ENCODE results near the gene MORF4L2.
A peak's percentile ranks its signal among the peaks of the same experiment; 100 is the strongest.

The MORF4L2 gene, protein sequence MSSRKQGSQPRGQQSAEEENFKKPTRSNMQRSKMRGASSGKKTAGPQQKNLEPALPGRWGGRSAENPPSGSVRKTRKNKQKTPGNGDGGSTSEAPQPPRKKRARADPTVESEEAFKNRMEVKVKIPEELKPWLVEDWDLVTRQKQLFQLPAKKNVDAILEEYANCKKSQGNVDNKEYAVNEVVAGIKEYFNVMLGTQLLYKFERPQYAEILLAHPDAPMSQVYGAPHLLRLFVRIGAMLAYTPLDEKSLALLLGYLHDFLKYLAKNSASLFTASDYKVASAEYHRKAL

DNA sequence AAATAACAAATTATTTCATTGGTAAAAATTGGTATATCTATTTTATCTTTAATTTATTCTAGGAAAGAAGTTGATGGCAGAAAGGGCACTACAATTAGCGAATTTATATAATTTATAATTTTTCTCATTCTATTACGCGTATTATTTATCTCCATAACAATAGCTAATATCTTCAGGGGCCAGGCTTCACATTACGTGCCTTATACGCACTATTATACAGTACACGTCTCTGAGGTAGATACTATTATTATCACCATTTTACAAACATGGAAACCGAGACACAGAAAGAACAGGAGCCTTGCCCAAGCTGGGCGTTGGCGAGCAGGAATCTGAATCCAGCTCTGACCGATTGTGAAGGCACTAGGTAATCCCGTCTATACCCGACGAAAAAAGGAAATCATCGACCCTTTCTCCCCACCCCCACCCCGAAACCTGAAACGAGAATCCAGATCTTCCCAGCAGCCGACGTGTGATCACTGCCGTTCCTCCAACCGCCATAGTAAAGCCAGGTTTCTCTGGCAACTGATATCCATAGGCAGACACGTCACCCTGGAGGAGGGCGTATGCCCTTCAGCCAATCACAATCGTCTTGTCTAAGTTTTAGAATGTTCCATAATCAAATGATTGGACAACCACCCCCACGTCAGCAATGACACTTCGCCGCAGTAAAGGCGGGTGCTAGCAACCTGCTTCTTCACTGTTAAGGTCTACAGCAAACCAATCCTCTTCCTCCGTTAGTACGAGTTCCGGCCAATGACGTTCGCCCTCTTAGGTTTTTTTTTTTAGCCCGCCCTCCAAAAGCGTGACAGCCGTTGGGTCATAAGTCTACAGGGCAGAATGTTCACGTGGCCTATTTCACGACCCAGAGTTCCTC is at the start of gene MORF4L2:
Gene MORF4L2 (minus strand): TSS at position 501 of the 874 bp plus-strand sequence. CDS start 9,672 bp downstream, outside the sequence.
- H3K36me3 Mint-ChIP-seq: peaks cover 46% of the 10 kb centered on the region
- ATAC-seq (peak; percentile 95), DNase-seq (ENCODE audit: low spot score in 2 of 2) (peak; percentile 50 to 82)
- H3K4me3 Mint-ChIP-seq: no peak within 1 kb of the TSS
- no peaks in the 10 kb centered on the region for H3K9me3 Mint-ChIP-seq
- no peaks in the 10 kb centered on the region for H3K4me1 Mint-ChIP-seq
- no peak within 1 kb of the TSS for H3K27ac Mint-ChIP-seq

DNA sequence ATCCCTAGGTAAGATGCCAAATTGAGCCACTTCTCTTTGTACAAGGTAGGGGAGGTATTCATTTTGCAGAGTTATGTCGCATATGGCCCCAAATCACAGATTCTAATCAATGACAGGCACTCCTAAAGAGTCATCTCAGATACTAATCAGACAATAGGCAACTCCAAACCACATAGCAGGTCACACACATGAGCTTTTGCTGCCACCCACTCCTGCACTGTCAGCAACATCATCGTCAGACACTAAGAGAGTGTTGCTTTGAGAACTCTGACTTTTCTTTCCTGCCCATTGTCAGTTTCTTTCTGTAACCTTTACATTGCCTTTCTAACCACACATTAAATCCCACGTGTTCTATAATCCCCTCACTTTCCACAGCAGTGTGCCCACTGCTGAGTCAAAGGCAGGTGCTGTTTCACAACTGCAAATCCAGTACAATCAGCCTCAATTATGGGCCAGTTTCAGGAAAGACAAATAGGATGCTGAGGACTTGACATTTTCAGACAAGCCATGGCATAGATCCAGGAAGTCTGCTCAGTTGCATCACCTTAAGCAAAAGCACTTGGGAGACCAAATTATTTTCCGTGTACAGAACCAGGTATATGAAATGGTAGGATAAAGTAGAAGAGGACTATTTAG is 47.7 kb upstream of the MORF4L2 start:
- ATAC-seq (peak; percentile 63), DNase-seq (ENCODE audit: low spot score in 2 of 2) (no peak)
- Mint-ChIP-seq H3K9me3 (no peaks in the 10 kb centered on the region), H3K27ac (no peak overlapping the region), H3K4me1 (peaks cover 9% of the 10 kb centered on the region), H3K4me3 (no peak overlapping the region), H3K36me3 (no peaks in the 10 kb centered on the region)

DNA sequence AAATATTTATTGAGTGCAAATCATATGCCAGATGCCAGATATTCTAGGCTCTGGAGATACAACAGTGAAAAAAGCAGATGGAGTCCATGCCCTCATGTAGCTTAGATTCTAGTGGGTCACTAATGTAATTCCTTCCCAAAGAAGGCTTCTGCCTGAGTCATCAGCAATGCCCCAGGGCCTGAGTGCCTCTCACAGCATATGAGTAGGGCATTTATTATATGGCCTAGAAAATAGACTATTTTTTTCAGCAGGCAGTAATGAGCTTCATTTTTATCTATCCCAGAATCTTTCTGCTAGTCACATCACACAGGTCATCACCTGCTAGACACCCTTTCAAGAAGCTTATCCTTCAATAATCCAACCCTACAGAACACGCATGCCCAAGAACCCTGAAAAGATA is 46.5 kb upstream of the MORF4L2 start:
- H3K4me3 Mint-ChIP-seq: no peak overlapping the region
- DNase-seq (ENCODE audit: low spot score in 2 of 2) (no peak), ATAC-seq (no peak)
- H3K36me3 Mint-ChIP-seq: no peaks in the 10 kb centered on the region
- peaks cover 9% of the 10 kb centered on the region for H3K4me1 Mint-ChIP-seq
- no peak overlapping the region for H3K27ac Mint-ChIP-seq
- no peaks in the 10 kb centered on the region for H3K9me3 Mint-ChIP-seq

DNA sequence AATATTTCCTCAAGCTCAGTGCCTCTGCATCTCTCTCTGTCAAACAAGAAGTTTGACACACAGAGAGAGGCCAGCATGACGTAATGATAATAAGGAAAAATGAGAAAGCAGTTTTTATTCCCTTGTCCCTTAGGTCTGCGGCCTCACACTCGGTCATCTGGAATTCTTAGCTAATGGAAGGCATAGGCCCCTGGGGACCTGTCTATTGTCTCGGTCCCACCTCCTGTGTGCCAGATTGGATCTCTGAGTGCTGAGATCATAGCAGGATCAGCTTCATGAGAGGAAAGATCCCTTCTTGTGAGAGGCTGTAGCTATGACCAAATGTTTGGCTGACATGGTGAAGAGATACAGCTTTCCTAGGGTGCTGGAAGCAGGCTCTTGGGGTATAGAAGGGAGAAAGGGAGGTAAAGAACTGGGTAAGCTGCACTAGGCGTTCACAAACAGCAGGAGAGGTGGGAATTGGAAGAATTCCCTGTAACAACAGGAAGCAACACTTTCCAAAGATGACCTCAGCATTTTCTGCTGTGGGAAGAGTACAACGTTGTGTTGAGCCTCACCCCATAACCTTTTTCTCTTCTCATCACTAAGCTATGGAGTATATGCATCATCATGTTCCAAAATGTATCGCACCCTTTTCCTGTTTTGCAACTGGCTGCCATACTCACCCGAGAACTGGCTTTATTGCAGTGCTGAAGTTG is 44.4 kb upstream of the MORF4L2 start:
- peaks cover 9% of the 10 kb centered on the region for H3K4me1 Mint-ChIP-seq
- no peak overlapping the region for H3K27ac Mint-ChIP-seq
- no peaks in the 10 kb centered on the region for H3K36me3 Mint-ChIP-seq
- H3K4me3 Mint-ChIP-seq: no peak overlapping the region
- DNase-seq (ENCODE audit: low spot score in 2 of 2) (no peak), ATAC-seq (no peak)
- H3K9me3 Mint-ChIP-seq: no peaks in the 10 kb centered on the region

DNA sequence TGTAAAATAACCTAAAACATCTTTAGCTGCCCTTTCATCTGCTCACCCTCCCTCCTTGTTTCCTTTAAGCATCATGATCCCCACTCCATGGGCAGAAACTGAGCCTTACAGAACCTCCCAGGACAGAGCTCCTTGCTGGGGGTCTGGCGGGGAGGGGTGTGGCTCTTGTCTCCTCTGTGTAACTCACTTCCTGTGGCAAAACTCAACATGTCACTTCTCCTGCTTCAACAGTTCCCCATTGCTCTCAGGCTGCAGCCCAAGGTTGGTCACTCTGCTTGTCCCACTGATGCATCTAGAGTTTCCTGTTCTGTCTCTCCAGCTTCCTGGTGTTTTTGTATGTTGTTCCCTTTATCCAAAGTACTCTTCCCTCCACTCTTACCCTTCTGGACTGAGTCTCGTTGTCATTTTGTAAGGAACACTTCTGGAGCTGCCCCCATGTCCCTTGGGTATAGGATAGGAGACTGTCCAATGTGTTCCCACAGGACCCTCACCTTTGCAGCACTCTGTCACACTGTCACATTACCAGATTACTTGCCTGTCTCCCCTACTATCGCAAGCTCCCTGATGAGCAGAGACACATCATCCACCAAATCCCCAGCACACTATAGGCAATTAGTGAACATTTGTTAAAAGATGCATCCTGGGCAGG is 43.8 kb upstream of the MORF4L2 start:
- Mint-ChIP-seq H3K9me3 (no peaks in the 10 kb centered on the region), H3K36me3 (no peaks in the 10 kb centered on the region), H3K27ac (no peak overlapping the region), H3K4me1 (peaks cover 9% of the 10 kb centered on the region), H3K4me3 (no peak overlapping the region)
- DNase-seq (ENCODE audit: low spot score in 2 of 2): no peak
- ATAC-seq: no peak

DNA sequence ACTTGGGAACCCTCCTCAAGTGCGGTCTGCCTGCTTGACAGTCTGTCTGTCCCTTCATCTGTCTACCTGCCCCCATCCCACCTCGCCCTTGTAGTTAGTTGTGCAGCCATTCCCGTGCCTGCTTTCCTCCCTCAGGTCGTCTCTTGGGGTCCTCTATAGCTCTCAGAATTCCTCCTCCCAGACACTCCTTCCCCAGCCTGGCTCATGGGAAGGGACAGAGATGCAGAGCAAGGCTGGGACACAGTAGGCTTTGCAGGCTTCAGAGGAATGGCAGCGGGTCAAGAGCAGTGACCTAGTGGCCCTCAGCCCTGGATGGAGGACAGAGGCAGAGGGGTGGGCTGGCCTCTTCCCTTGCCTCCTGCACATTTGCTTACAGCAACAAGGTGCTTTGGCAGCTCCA is 42.5 kb upstream of the MORF4L2 start:
- DNase-seq (ENCODE audit: low spot score in 2 of 2): no peak
- no peak for ATAC-seq
- Mint-ChIP-seq H3K4me1 (peaks cover 9% of the 10 kb centered on the region), H3K36me3 (no peaks in the 10 kb centered on the region), H3K9me3 (no peaks in the 10 kb centered on the region), H3K27ac (no peak overlapping the region), H3K4me3 (no peak overlapping the region)

DNA sequence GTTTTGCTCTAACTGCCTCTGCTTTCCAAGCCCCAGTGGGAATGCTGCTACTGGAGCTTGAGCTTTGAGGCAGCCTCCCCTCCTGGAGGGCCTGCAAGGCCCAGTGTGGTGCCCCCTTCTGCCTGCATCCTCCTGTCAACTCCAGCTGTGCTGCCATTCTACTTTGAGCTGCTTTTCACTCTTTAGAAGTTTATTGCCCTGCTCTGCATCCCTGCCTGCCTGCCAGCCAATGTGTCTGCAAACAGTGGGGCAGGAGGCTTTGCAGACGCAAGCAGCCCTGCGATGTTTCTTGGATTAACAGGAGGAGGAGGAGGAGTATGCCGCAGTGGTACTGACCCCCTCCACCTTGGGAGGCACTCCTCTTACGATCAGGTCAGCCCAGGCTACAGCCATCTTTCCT is 40.6 kb upstream of the MORF4L2 start:
- Mint-ChIP-seq H3K36me3 (no peaks in the 10 kb centered on the region), H3K4me3 (no peak overlapping the region), H3K4me1 (peaks cover 9% of the 10 kb centered on the region), H3K9me3 (no peaks in the 10 kb centered on the region), H3K27ac (no peak overlapping the region)
- no peak for ATAC-seq
- DNase-seq (ENCODE audit: low spot score in 2 of 2): no peak

DNA sequence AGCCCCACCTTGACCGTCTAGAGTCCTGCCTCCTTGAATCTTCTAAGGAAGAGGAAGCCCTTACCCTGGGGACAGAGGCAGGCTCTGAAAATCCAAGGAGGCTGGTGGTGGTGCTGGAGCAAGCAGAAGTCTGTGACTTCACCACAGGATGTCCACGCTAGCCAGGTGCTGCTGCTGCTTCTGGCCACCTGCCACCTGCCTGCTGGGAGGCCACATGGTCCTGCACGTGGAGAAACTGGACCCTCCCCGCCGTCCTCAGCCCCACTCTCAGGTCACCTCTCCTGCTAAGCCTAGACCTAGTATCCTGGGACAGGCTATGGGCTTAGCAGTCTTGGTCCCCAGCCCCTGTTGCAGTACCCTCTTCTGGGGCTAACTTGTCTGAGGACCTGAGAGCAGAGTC is 40.0 kb upstream of the MORF4L2 start:
- Mint-ChIP-seq H3K9me3 (no peaks in the 10 kb centered on the region), H3K27ac (no peak overlapping the region), H3K4me3 (no peak overlapping the region), H3K4me1 (peaks cover 9% of the 10 kb centered on the region), H3K36me3 (no peaks in the 10 kb centered on the region)
- DNase-seq (ENCODE audit: low spot score in 2 of 2) (no peak), ATAC-seq (peak; percentile 28)

DNA sequence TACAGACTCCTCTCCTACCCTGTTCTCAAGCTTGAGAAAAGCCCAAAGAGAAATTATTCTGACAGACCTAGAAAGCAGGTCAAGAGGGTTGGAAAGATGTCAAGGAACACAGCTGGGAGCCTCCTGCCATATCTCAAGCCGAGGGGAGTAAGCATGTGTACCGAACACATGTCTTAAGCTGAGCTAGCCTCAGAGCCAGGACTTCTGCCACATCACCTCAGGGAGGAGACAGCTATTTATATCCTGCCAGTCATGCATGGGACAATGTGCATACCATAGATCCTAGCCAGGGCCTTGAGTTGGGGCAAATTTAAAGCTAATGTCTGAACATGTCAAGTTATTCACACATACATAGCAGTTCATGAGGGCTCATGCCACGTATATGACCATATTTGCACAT is 36.0 kb upstream of the MORF4L2 start:
- ATAC-seq (no peak), DNase-seq (ENCODE audit: low spot score in 2 of 2) (no peak)
- Mint-ChIP-seq H3K36me3 (no peaks in the 10 kb centered on the region), H3K4me1 (no peaks in the 10 kb centered on the region), H3K27ac (no peak overlapping the region), H3K9me3 (no peaks in the 10 kb centered on the region), H3K4me3 (no peak overlapping the region)

DNA sequence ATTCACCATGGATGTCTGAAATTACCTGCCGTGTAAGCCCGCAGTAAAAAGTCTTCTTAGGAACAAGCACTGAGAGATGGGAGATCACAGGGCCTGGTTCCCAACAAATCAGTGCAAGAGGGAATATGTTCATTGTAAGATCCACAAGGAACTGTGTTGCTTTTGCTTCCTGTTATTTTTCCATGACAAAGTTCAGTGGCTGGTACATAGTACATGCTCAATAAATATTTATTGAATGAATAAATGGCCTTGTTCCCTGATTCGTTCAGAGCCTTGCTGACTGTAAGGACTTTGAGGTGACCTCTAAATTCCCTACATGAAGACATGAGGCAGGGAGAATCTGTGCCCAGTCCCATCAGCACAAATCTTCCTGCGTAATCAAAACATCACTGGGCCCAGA is 31.6 kb upstream of the MORF4L2 start:
- Mint-ChIP-seq H3K4me3 (no peak overlapping the region), H3K27ac (no peak overlapping the region), H3K36me3 (no peaks in the 10 kb centered on the region), H3K9me3 (no peaks in the 10 kb centered on the region), H3K4me1 (no peaks in the 10 kb centered on the region)
- ATAC-seq (no peak), DNase-seq (ENCODE audit: low spot score in 2 of 2) (no peak)

DNA sequence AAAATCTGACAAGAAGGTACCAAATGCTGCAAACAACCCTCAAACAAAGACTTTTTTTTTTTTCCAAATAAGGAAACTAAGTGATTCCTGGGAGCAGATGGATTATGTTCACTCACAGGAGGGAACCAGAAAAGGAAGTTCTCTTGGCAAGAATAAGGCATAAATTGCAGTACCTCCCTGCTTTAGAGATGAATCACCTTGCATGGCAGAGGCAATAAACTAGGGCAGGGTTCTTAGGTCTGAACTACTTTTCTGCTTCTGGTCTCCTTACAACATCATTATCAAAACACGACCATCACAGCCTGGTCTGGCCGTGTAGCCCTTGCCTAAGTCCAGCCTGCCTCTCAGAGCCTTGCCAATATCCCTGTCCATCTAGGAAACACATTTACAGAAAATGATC is 30.5 kb upstream of the MORF4L2 start:
- H3K4me3 Mint-ChIP-seq: no peak overlapping the region
- no peaks in the 10 kb centered on the region for H3K4me1 Mint-ChIP-seq
- H3K9me3 Mint-ChIP-seq: no peaks in the 10 kb centered on the region
- DNase-seq (ENCODE audit: low spot score in 2 of 2) (no peak), ATAC-seq (no peak)
- H3K27ac Mint-ChIP-seq: no peak overlapping the region
- H3K36me3 Mint-ChIP-seq: no peaks in the 10 kb centered on the region

DNA sequence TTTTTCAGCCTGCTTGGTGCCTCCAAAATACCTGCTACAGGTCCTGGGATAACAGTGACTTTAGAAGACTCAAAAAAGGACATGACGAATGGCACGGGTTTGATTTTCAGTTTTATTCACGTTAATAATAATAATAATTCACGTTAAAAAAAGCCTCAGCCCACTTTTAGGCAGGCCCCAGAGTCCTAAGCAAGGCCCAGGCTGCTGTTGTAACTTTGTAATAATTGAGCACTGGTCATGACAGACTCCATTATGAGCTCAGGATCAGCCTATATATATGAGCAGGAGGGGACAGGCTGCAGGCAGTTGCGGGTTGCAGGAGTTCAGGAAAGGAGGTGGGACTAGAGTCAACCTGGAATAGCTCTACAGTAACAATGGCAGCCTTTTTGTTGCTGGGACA is 24.1 kb upstream of the MORF4L2 start, which contains the start of gene TMEM31:
Gene TMEM31 (plus strand): TSS at position 301 of the 400 bp plus-strand sequence. CDS start 1,350 bp downstream, outside the sequence.
- ATAC-seq (no peak), DNase-seq (ENCODE audit: low spot score in 2 of 2) (no peak)
- no peaks in the 10 kb centered on the region for H3K36me3 Mint-ChIP-seq
- H3K4me3 Mint-ChIP-seq: no peak within 1 kb of the TSS
- no peaks in the 10 kb centered on the region for H3K9me3 Mint-ChIP-seq
- no peaks in the 10 kb centered on the region for H3K4me1 Mint-ChIP-seq
- no peak within 1 kb of the TSS for H3K27ac Mint-ChIP-seq

DNA sequence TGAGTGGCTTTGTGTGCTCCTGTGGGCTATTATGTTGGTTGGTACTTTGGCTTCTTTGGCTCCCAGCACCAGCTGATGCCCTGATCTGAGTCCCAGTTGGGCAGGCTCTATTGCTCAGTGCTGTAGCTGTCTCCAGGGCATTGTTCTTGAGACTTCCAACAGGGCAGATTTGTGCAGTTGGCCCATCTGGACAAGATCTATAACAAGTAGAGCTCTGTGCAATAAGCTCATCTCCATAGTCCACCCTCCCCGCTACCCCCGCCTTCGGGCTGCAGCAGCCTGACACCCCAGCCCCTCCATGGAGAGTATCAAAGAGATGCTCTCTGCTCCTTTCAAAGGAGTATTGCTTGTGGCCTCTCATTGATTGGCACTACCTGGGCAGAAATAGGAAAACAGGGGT is 18.4 kb upstream of the MORF4L2 start:
- Mint-ChIP-seq H3K27ac (no peak overlapping the region), H3K9me3 (no peaks in the 10 kb centered on the region), H3K36me3 (no peaks in the 10 kb centered on the region), H3K4me3 (no peak overlapping the region), H3K4me1 (no peaks in the 10 kb centered on the region)
- DNase-seq (ENCODE audit: low spot score in 2 of 2): no peak
- no peak for ATAC-seq

DNA sequence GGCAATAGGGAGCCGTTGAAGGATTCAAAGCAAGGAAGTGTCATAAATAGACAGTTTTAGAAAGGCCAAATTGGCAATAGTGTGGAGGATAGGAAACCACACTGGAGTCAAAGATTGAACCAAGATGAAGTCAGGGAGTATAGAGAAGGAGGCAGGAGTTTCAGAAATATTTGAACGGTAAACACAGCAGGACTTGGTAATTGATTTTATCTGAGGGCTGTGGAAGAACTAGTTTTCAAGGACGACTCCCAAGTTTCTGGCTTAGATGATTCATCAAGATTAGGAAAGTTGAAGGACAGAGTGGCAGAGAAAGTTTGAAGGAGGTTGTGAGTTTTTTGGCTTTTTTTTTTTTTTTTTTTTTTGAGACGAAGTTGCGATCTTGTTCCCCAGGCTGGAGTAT is 12.7 kb upstream of the MORF4L2 start:
- DNase-seq (ENCODE audit: low spot score in 2 of 2) (no peak), ATAC-seq (no peak)
- no peak overlapping the region for H3K27ac Mint-ChIP-seq

DNA sequence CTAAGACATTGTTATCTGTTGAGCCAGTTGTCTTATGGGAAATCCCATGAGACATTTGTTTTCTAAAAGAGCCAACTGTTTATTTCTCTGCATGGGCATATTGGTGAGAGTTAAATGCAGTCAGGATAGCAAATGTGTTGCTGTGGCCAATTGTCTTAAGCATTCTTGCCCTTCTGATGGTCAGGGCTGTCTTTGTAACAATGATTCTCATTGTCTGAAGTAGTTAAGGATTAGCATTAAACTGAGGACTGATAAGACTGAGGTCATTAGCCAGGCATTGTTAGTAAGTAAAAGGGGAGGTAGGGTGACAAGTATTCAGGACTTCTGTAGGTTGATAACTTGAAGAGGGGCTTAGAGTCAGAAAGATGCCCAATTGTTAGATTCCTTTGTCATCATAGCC is 11.2 kb upstream of the MORF4L2 start:
- no peak for ATAC-seq
- H3K27ac Mint-ChIP-seq: no peak overlapping the region

More for the DNA sequence above, 12.7 kb upstream of the MORF4L2 start:
- H3K9me3 Mint-ChIP-seq: no peaks in the 10 kb centered on the region
- H3K36me3 Mint-ChIP-seq: no peaks in the 10 kb centered on the region
- H3K4me1 Mint-ChIP-seq: no peaks in the 10 kb centered on the region
- no peak overlapping the region for H3K4me3 Mint-ChIP-seq

More for the DNA sequence above, 11.2 kb upstream of the MORF4L2 start:
- H3K4me3 Mint-ChIP-seq: no peak overlapping the region
- H3K36me3 Mint-ChIP-seq: no peaks in the 10 kb centered on the region
- no peak for DNase-seq (ENCODE audit: low spot score in 2 of 2)
- no peaks in the 10 kb centered on the region for H3K4me1 Mint-ChIP-seq
- H3K9me3 Mint-ChIP-seq: no peaks in the 10 kb centered on the region
